Gastrocnemius medialis (tissue), 4 donors: ENCODE data around the gene PIK3R6. TPM values are rescaled to one million over a fixed set of nuclear protein-coding genes. Genes with fewer than 3 reads are reported as not detected.

ENCODE experiments used
- ATAC-seq, 2 donors: fragments of 150-250 bp; one replicate each; pipeline ENCODE4 v1.9.1; 2016
- DNase-seq, 2 donors: peaks; one replicate each; pipeline ENCODE4 v3.0.0-alpha.2; 2019
- H3K27ac ChIP-seq, 4 donors: fragments of 200-600 bp; sonication (generic); 1 replicate in 1 of 4; 2 replicates in 3 of 4; pipeline ENCODE4 v1.5.1; 2016 to 2018; ENCODE audit warnings: mild to moderate bottlenecking in 2 of 4, moderate library complexity in 1 of 4
- H3K27me3 ChIP-seq, 3 donors: fragments of 200-600 bp; sonication (generic) in 2 of 3; 1 replicate in 1 of 3; 2 replicates in 2 of 3; pipeline versions ENCODE4 v1.5.1 to v1.6.0; 2016 to 2019; ENCODE audit warnings: mild to moderate bottlenecking in 1 of 3, moderate library complexity in 1 of 3
- H3K36me3 ChIP-seq, 2 donors: fragments of 200-600 bp; sonication (generic) in 1 of 2; one replicate each; pipeline ENCODE4 v1.5.1; 2017 to 2018
- H3K4me1 ChIP-seq, 2 donors: fragments of 200-600 bp; sonication (generic) in 1 of 2; one replicate each; pipeline ENCODE4 v1.5.1; 2016 to 2017; ENCODE audit warnings: mild to moderate bottlenecking in 2 of 2
- H3K4me3 ChIP-seq, 4 donors: fragments of 200-600 bp; sonication (generic) in 3 of 4; 1 replicate in 1 of 4; 2 replicates in 3 of 4; pipeline ENCODE4 v1.5.1; 2016 to 2019; ENCODE audit warnings: mild to moderate bottlenecking in 2 of 4
- H3K9me3 ChIP-seq, 3 donors: fragments of 200-600 bp; sonication (generic) in 2 of 3; 1 replicate in 1 of 3; 2 replicates in 2 of 3; pipeline ENCODE4 v1.5.1; 2016 to 2019
- CTCF ChIP-seq, 5 experiments: fragments of 450-650 bp in 3 of 5; fragments of 200-600 bp in 2 of 5; sonication (generic) in 2 of 5; IDR thresholded peaks in 4 of 5; conservative IDR thresholded peaks in 1 of 5; 1 replicate in 4 of 5; 2 replicates in 1 of 5; pipeline ENCODE4 v1.5.1; 2016 to 2019; ENCODE audit warnings: antibody characterized with exemption in 5 of 5, mild to moderate bottlenecking in 3 of 5, moderate library complexity in 3 of 5
- POLR2A ChIP-seq, 2 donors: fragments of 450-650 bp; IDR thresholded peaks; one replicate each; pipeline ENCODE4 v1.6.1; 2017; ENCODE audit warnings: antibody characterized with exemption in 2 of 2, mild to moderate bottlenecking in 2 of 2, moderate library complexity in 2 of 2
- in situ Hi-C, 4 donors: fragments of 200-750 bp; cut with MboI; loops; one replicate each; pipeline versions ENCODE4 v1.15.0 to v1.8.0; 2017; ENCODE audit warnings: low sequenced_read_pairs in 4 of 4
- intact Hi-C: fragments of 100-400 bp; cut with DNase I; formaldehyde crosslinking; loops from one replicate; pipeline ENCODE4 v1.15.1; 2023; ENCODE audit warnings: low total_unique reads
- total RNA-seq, 4 donors: library from RNA; depleted of rRNA; stranded (reverse); fragments of >200 nt; gene quantifications; one replicate each; pipeline versions ENCODE4 v1.1.0 to v1.2.3, GENCODE V29; 2016

The PIK3R6 gene
- total RNA-seq, 4 donors from 2014 or later = 0.09 to 0.24 (median 0.16) TPM; not detected in 1

DNA sequence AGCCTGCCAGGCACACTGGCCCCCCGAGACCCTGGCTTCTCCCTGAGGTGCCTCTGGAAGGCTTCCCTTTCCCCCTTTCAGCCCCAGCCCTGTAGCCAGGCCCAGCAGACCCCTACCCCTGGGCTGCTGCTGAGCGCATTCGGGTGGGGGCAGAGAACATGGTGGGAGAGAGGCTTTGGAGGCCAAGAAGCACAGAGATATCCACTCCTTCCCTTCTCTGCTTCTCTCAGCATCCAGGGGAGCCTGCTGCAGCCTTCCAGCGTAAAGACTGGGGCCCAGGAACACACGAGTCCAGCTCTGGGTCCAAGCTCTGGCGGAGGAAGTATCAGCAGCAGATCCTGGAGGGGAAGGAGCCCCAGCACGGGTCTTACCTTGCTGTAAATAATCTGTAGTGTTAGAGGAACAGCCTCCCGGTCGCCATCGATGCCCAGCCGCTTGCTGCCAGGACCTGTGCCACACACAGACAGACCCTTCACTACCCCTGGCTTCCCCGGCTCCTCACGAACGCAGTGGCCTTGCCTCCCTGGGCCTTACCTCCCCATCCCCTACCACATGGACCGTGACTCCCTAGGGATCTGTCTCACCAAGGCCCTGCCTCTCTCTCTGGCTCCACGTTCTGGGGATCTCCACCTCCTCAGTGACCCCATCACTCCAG is 17.0 kb upstream of the PIK3R6 start:
- intact Hi-C loops (no loop called here), in situ Hi-C loops (no loop called here)
- no peak for ATAC-seq
- Histone ChIP-seq H3K27me3 (no peaks in the 10 kb centered on the region), H3K9me3 (no peaks in the 10 kb centered on the region), H3K4me3 (no peak overlapping the region), H3K27ac (no peak overlapping the region), H3K36me3 (no peaks in the 10 kb centered on the region), H3K4me1 (no peaks in the 10 kb centered on the region)
- no peak for TF ChIP-seq POLR2A (IDR thresholded peaks at IDR 0.05)
- no peak for TF ChIP-seq CTCF (IDR thresholded peaks at IDR 0.05 in 4 of 5, conservative IDR thresholded peaks at IDR 0.05 in 1 of 5)
- DNase-seq = no peak

DNA sequence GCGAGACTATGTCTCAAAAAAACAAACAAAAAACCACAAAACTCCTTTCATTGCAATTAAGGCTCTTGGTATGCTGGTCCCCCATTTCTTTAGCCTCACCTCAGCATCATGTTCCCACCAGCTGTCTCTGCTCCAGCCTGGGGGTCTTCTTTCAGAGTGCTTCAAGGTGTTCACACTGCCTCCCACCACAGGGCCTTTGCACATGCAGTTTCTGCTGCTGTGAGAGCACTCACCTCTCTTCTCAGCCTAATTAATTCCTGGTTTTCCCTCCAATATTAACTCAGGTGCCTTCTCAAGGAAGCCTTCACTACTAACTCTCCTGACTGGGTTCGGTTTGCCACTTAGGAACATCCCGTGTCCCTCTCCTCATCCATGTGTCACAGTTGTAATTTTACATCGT is 15.9 kb upstream of the PIK3R6 start:
- Histone ChIP-seq H3K4me3 (no peak overlapping the region), H3K27ac (no peak overlapping the region), H3K9me3 (no peaks in the 10 kb centered on the region), H3K36me3 (no peaks in the 10 kb centered on the region), H3K27me3 (no peaks in the 10 kb centered on the region), H3K4me1 (no peaks in the 10 kb centered on the region)
- no peak for DNase-seq
- no peak for TF ChIP-seq POLR2A (IDR thresholded peaks at IDR 0.05)
- no peak for TF ChIP-seq CTCF (IDR thresholded peaks at IDR 0.05 in 4 of 5, conservative IDR thresholded peaks at IDR 0.05 in 1 of 5)
- ATAC-seq = no peak
- in situ Hi-C loops (no loop called here), intact Hi-C loops (no loop called here)

- Histone ChIP-seq H3K36me3 (no peaks in the 10 kb centered on the region), H3K4me3 (no peak overlapping the region), H3K27me3 (no peaks in the 10 kb centered on the region), H3K27ac (no peak overlapping the region), H3K4me1 (no peaks in the 10 kb centered on the region), H3K9me3 (no peaks in the 10 kb centered on the region)
- intact Hi-C loops = no loop called here
- DNase-seq (no peak), ATAC-seq (no peak)
- no peak for TF ChIP-seq CTCF (IDR thresholded peaks at IDR 0.05 in 4 of 5, conservative IDR thresholded peaks at IDR 0.05 in 1 of 5)
- in situ Hi-C loops = no loop called here
Measured at GRCh38 chr17:8881606-8882005, 14.1 kb upstream of the PIK3R6 start.

- H3K4me3 ChIP-seq = no peak overlapping the region
- no peaks in the 10 kb centered on the region for H3K9me3 ChIP-seq
- intact Hi-C loops = no loop called here
- DNase-seq (no peak), ATAC-seq (no peak)
- no peaks in the 10 kb centered on the region for H3K4me1 ChIP-seq
- no peaks in the 10 kb centered on the region for H3K27me3 ChIP-seq
- H3K27ac ChIP-seq = no peak overlapping the region
- H3K36me3 ChIP-seq = no peaks in the 10 kb centered on the region
- TF ChIP-seq CTCF (IDR thresholded peaks at IDR 0.05 in 4 of 5, conservative IDR thresholded peaks at IDR 0.05 in 1 of 5) (no peak), POLR2A (IDR thresholded peaks at IDR 0.05) (no peak)
- in situ Hi-C loops = no loop called here
Measured at GRCh38 chr17:8880466-8880865, 13.0 kb upstream of the PIK3R6 start.

- Histone ChIP-seq H3K27me3 (no peaks in the 10 kb centered on the region), H3K4me3 (no peak overlapping the region), H3K4me1 (no peaks in the 10 kb centered on the region), H3K36me3 (no peaks in the 10 kb centered on the region), H3K9me3 (no peaks in the 10 kb centered on the region), H3K27ac (no peak overlapping the region)
- ATAC-seq (no peak), DNase-seq (no peak)
- in situ Hi-C loops (no loop called here), intact Hi-C loops (no loop called here)
- TF ChIP-seq CTCF (IDR thresholded peaks at IDR 0.05 in 4 of 5, conservative IDR thresholded peaks at IDR 0.05 in 1 of 5) = no peak
- TF ChIP-seq POLR2A (IDR thresholded peaks at IDR 0.05) = no peak
Measured at GRCh38 chr17:8879410-8879809, 11.9 kb upstream of the PIK3R6 start.
